ENCODE measurements around the gene PLEKHA3. TPM values are rescaled to one million over a fixed set of nuclear protein-coding genes. Genes with fewer than 3 reads are reported as not detected.

PLEKHA3 gene
- total RNA-seq, 4 donors from 2014 or later, result 9.4 to 13.2 (median 11.2) TPM

DNA sequence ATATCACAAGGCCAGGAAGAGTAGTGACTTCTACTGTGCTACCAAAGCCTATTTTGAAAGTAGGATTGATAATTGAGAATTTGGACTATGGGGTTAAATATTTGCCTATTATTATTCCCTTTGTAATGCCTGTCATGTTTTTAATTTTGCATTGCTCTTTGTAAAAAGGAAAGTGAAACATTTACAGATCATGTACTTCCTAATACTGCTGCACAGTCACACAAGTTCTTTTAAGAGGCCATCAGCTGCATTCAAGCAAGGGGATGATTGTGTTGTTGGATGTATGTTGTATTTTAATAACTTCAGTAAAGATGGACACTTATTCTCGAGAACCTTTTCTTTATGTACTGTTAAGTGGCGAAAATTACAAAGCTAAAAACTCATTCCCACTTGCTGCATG lies 70.1 kb downstream of the PLEKHA3 start:
- ATAC-seq (ENCODE audit: low FRiP score), result no peak
- no peak for DNase-seq (ENCODE audit: low spot score)

DNA sequence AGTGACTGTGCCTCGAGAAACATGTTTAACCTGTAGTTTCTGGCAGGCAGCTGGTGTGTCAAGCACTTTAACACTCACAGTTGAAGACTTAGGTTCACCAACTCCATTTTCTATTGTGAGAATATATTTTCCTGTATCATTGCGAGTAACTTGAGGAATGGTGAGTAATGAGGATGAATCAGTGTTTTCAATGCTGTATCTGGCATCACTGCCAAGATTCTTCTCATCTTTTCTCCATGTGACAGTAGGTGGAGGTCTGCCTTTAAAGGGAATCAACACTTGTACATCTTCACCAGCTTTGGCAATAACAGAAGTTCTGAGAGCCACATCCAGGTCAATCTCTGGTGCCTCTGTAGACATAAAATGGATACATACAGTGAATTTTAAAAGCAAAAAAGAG lies 72.8 kb downstream of the PLEKHA3 start:
- DNase-seq (ENCODE audit: low spot score) (no peak), ATAC-seq (ENCODE audit: low FRiP score) (no peak)
- TF ChIP-seq, protein P1, sequence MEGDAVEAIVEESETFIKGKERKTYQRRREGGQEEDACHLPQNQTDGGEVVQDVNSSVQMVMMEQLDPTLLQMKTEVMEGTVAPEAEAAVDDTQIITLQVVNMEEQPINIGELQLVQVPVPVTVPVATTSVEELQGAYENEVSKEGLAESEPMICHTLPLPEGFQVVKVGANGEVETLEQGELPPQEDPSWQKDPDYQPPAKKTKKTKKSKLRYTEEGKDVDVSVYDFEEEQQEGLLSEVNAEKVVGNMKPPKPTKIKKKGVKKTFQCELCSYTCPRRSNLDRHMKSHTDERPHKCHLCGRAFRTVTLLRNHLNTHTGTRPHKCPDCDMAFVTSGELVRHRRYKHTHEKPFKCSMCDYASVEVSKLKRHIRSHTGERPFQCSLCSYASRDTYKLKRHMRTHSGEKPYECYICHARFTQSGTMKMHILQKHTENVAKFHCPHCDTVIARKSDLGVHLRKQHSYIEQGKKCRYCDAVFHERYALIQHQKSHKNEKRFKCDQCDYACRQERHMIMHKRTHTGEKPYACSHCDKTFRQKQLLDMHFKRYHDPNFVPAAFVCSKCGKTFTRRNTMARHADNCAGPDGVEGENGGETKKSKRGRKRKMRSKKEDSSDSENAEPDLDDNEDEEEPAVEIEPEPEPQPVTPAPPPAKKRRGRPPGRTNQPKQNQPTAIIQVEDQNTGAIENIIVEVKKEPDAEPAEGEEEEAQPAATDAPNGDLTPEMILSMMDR (IDR thresholded peaks at IDR 0.05), result no peak

More for the DNA sequence above, 70.1 kb downstream of the PLEKHA3 start:
- TF ChIP-seq, protein P1 (IDR thresholded peaks at IDR 0.05), result no peak

Other genes with a start within 250 kb of the PLEKHA3 start
- 10 to 100 TPM; 50.7 to 67.4 (median 60.4) TPM for gene PRKRA, start 29.3 kb upstream of the PLEKHA3 start, total RNA-seq
- 1 to 10 TPM; 2.2 to 2.8 (median 2.5) TPM for gene PJVK, start 29.1 kb upstream of the PLEKHA3 start, total RNA-seq
- 10 to 100 TPM in 3 of 4 donors, 1 to 10 TPM in 1; 6.8 to 17.5 (median 15.3) TPM for gene FKBP7, start 1.9 kb upstream of the PLEKHA3 start, total RNA-seq